ENCODE results near the gene ZBTB40.

The ZBTB40 gene

GRCh38 chr1:22428672-22429071 lies 23.0 kb upstream of the ZBTB40 start:
- peak; percentile 68 for DNase-seq

GRCh38 chr1:22431965-22432364 lies 19.7 kb upstream of the ZBTB40 start:
- DNase-seq, result no peak

GRCh38 chr1:22434717-22435116 lies 16.9 kb upstream of the ZBTB40 start:
- DNase-seq, result no peak

- no peak for DNase-seq
Measured at GRCh38 chr1:22436948-22437347, 14.7 kb upstream of the ZBTB40 start.

GRCh38 chr1:22437573-22437972 lies 14.1 kb upstream of the ZBTB40 start:
- DNase-seq, result no peak

GRCh38 chr1:22440582-22440981 lies 11.1 kb upstream of the ZBTB40 start:
- no peak for DNase-seq

GRCh38 chr1:22442212-22442894 lies 9.3 kb upstream of the ZBTB40 start:
- no peak for DNase-seq

GRCh38 chr1:22443332-22443731 lies 8.3 kb upstream of the ZBTB40 start:
- no peak for DNase-seq

GRCh38 chr1:22444856-22445255 lies 6.8 kb upstream of the ZBTB40 start:
- no peak for DNase-seq

GRCh38 chr1:22447621-22448111 lies 4.0 kb upstream of the ZBTB40 start:
- no peak for DNase-seq

- no peak for DNase-seq
Measured at GRCh38 chr1:22449636-22450035, 2.0 kb upstream of the ZBTB40 start.

GRCh38 chr1:22450351-22451021 lies 1.2 kb upstream of the ZBTB40 start:
- peak; percentile 16 for DNase-seq

GRCh38 chr1:22452481-22452957 lies 868 bp downstream of the ZBTB40 start:
- peak; percentile 20 for DNase-seq

GRCh38 chr1:22453181-22453580 lies 1.5 kb downstream of the ZBTB40 start:
- DNase-seq, result no peak

- no peak for DNase-seq
Measured at GRCh38 chr1:22454476-22455056, 2.9 kb downstream of the ZBTB40 start.

- no peak for DNase-seq
Measured at GRCh38 chr1:22457345-22457744, 5.7 kb downstream of the ZBTB40 start.

- no peak for DNase-seq
Measured at GRCh38 chr1:22457836-22458235, 6.2 kb downstream of the ZBTB40 start.

GRCh38 chr1:22461100-22461499 lies 9.4 kb downstream of the ZBTB40 start:
- DNase-seq, result no peak

- DNase-seq, result no peak
Measured at GRCh38 chr1:22461678-22462527, 10.3 kb downstream of the ZBTB40 start.

GRCh38 chr1:22462928-22463327 lies 11.3 kb downstream of the ZBTB40 start:
- no peak for DNase-seq

GRCh38 chr1:22465015-22465565 lies 13.4 kb downstream of the ZBTB40 start:
- DNase-seq, result no peak

GRCh38 chr1:22465671-22466070 lies 14.0 kb downstream of the ZBTB40 start:
- DNase-seq, result no peak

GRCh38 chr1:22470227-22470626 lies 18.6 kb downstream of the ZBTB40 start:
- no peak for DNase-seq

All from activated CD4-positive, alpha-beta T cell treated with anti-CD3 and anti-CD28 coated beads, Interleukin-2, amount 50 U/mL, for 16 hours (primary cell).